GM20000 (cell line): Measurements from ENCODE around the gene DERL3.
A peak's percentile ranks its signal among the peaks of the same experiment; 100 is the strongest.

Experiments used
- DNase-seq: peaks from one replicate; pipeline ENCODE4 v3.0.0; 2012; ENCODE audit warnings: low spot score
- TF ChIP-seq, protein P1 (sequence below): IDR thresholded peaks from 2 replicates; pipeline ENCODE4 v1.5.1; 2012; ENCODE audit warnings: mild to moderate bottlenecking, control low read depth; ENCODE audit errors: extremely low read depth, missing control alignments

Gene DERL3

DNA sequence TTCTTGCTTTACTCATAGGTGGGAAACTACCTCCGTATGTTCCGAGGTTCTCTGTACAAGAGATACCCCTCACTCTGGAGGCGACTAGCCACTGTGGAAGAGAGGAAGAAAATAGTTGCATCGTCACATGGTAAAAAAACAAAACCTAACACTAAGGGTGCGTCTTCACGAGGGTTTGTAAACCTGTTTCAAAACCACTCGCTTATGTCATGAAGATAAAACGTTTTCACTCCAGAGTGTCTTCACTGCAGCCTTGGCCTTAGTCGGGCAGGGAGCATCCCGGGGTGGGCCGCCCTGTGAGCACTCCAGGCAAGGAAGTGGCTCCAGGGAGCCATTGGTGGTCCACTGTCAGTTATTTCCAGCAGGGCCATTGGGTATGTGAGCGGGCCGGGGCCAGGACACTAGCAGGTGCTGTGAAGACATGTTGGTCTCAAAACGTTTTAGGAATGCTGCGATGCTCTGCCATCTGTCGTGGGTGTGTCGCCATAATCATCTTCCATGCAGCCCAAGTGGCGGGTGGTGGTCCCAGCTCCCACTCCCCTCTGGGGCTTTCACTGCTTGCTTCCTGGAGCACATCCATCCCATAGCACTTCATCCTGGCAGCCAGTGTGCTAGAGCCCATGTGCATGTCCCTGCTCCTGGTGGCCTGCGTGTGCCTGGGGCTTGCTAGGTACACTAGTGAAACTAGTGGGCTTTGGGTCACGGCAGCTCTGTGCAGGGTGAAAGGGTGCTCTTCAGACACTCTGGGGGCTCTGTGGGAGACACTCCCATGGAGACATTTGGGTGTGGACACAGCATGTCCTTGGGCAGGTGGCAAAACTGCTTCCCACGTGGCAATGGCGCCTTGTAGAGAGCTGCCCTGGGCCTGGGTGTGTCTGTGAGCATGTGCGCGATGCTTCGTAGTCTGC is 46.8 kb downstream of the DERL3 start:
- TF ChIP-seq, protein P1, sequence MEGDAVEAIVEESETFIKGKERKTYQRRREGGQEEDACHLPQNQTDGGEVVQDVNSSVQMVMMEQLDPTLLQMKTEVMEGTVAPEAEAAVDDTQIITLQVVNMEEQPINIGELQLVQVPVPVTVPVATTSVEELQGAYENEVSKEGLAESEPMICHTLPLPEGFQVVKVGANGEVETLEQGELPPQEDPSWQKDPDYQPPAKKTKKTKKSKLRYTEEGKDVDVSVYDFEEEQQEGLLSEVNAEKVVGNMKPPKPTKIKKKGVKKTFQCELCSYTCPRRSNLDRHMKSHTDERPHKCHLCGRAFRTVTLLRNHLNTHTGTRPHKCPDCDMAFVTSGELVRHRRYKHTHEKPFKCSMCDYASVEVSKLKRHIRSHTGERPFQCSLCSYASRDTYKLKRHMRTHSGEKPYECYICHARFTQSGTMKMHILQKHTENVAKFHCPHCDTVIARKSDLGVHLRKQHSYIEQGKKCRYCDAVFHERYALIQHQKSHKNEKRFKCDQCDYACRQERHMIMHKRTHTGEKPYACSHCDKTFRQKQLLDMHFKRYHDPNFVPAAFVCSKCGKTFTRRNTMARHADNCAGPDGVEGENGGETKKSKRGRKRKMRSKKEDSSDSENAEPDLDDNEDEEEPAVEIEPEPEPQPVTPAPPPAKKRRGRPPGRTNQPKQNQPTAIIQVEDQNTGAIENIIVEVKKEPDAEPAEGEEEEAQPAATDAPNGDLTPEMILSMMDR: no peak
- peak; percentile 1 for DNase-seq

DNA sequence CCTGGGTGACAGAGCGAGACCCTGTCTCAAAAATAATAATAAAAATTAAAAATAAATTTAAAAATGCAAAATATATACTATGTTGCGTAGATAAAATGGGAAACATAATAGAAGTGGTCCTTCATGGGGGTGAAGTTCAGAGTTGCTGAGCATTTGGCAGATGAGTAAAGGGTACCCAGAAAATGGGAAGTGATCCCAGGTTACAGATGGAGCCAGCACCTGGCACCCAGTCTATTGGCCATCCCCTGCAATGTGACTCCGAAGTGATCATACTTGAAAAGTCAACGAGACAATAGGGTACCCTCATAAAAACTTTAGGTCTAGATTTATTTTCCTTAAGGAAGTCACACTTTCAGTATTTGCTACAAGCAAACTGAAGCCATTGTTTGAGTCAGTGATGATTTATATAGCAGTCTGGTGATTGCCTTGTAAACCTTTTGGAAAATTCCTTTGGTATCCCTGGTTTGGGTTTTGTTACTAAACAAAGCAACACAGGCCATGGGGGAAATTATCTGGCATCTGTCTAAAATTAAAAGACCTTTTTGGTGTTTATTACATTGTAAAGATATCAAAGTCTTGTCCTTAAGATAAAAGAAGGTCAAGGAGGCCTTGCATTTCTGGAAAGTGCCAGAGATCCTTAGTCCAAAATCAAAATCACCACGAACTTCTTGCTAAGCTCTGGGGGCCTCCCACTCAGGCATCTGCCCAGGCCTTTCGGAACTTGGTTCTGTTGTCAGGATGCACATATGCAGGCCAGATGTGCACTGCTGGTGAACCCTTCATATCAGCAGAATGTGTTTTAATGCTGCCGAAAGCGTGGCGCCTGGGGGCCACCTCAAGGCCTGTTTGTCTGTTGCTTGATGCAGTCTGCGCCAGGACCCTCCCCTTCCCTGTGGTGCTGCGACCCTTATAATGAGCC is 47.7 kb downstream of the DERL3 start:
- TF ChIP-seq, protein P1: no peak
- DNase-seq: peak; percentile 2

DNA sequence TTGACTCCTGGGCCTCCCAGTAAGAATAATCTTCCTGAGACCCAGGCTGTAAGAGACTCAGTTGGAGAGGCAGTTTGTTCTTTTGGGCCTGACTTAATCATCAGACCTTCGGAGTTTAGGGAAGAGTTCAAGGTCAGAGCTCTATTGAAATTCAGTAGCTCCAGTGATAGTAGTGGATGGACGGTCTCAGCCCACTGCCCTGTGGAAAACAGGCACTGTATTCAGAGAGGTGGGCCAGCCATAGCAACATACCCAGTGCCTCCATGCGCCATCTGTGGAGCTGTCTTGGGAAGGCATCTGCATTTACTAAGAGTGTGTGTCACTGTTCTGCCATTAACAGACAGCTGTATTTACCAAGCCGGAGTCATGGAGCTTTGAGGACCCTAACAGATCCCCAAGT is 49.2 kb downstream of the DERL3 start:
- TF ChIP-seq, protein P1: no peak
- peak; percentile 6 for DNase-seq

DNA sequence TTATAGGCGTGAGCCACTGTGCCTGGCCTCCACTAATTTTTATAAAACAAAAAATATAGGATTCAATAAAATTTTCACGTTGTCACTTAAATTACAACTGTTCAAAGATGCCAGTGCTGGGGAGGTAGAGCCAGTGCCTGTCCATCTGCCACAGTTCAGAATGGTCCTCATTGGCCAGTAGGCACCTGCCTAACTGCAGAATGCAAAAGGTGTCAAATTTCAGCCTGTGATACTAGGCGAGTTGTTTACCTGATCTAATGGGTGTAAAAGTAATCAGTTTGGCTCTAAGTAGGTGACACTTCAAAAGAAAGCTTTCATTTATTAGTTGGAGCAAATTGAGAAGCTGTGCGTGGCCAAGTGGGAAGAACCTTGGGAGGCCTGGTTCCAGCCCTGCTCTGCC is 49.7 kb downstream of the DERL3 start:
- peak; percentile 1 for DNase-seq
- TF ChIP-seq, protein P1: no peak

DNA sequence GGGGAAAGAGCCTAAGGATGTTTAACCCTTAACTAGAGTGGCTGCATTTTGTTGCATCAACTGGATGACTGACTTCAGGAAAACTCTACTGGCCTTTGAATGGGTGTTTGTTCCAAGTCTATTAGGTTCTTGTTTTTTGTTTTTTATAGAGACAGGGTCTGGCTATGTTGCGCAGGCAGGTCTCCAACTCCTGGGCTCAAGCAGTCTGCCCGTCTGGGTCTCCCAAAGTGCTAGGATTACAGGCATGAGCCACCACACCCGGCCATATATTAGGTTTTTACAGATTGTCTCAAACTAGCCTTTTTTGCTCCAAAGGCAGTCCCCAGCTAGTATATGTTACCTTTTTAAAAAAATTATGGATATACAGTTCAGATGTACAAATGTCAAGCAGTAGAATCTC is 50.9 kb downstream of the DERL3 start:
- TF ChIP-seq, protein P1: no peak
- DNase-seq: no peak

- no peak for DNase-seq
- TF ChIP-seq, protein P1: no peak
Observed at GRCh38 chr22:23787600-23787896, 51.3 kb downstream of the DERL3 start.
